SJSA1 (cell line): Measurements from ENCODE around the gene MBTPS2. TPM values are rescaled to one million over a fixed set of nuclear protein-coding genes. Genes with fewer than 3 reads are reported as not detected.
"Not testable (repeated sequence)": the region's sequence is repeated elsewhere in the genome, so short reads cannot be mapped to it uniquely, and the experiment has no call there.

Source experiments
- DNase-seq, 2 experiments: peaks; one replicate each; pipeline ENCODE4 v3.0.0-alpha.2; 2015 to 2020; ENCODE audit warnings: low spot score in 2 of 2, low read depth in 1 of 2
- H3K27ac ChIP-seq: fragments of 250-450 bp; sonication (Bioruptor Pico); 2 replicates; pipeline ENCODE4 v1.5.1; 2020; ENCODE audit warnings: mild to moderate bottlenecking, moderate library complexity
- H3K27me3 ChIP-seq: fragments of 250-450 bp; sonication (Bioruptor Pico); replicated peaks from 2 replicates; pipeline ENCODE4 v1.5.1; 2020; ENCODE audit warnings: mild to moderate bottlenecking, moderate library complexity
- H3K36me3 ChIP-seq: fragments of 250-450 bp; sonication (Bioruptor Pico); 2 replicates; pipeline ENCODE4 v1.5.1; 2020; ENCODE audit warnings: mild to moderate bottlenecking
- H3K4me1 ChIP-seq: fragments of 250-450 bp; sonication (Bioruptor Pico); replicated peaks from 2 replicates; pipeline ENCODE4 v1.6.1; 2021; ENCODE audit warnings: mild to moderate bottlenecking
- H3K4me3 ChIP-seq: fragments of 250-450 bp; sonication (Bioruptor Pico); 2 replicates; pipeline ENCODE4 v1.5.1; 2020; ENCODE audit warnings: mild to moderate bottlenecking
- H3K9me3 ChIP-seq: fragments of 250-450 bp; sonication (Bioruptor Pico); replicated peaks from 2 replicates; pipeline ENCODE4 v1.5.1; 2020; ENCODE audit warnings: mild to moderate bottlenecking
- total RNA-seq: library from RNA; depleted of rRNA; stranded (reverse); fragments of >200 nt; shearing (Covaris generic); gene quantifications from 2 replicates; pipeline ENCODE4 v1.2.3, GENCODE V29; 2014; rRNA removed

Gene MBTPS2
- total RNA-seq, result 7.9 and 10.1 TPM in 2 replicates

DNA sequence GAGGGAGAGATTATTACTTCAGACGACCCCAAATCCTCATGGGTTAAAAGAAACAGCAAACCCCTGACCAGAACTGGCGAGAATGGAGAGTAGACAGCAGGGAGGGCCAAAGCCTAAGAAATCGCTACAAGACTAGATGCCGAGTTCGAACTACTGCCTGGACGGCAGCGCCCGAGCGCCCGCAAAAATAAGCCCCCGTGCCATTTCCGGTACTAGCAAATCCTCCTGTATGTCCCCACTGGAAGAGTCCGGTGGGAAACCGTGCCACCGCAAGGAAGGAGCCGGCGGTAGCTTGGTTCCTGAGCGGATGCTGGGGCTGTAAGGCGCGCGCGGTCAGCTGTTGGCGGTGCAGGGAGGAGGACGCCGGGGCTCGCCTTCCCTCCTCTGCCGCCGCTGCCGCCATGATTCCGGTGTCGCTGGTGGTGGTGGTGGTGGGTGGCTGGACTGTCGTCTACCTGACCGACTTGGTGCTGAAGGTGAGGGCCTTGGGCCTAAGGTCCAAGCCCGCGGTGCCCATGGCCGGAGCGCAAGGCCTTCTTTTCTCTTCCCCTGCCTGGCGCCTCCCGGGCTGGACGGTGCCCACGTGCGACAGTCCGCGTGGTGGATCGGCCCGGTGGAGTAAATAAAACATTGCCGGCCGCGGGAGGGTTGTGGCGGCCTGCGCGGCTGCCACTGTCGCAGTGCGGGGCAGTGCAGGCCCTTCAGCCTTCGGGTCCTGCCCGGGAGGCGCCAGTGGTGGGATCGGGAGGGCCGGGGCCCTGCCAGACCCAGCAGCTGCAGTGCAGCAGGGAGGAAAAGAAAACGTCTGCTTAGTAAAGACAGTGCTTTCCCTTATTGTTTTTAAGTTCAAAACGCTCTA lies at the start of gene MBTPS2:
TSS of gene MBTPS2 (plus strand) at position 284 of the 859 bp plus-strand sequence. CDS start at position 402, 118 bp downstream.
- DNase-seq, result peak; percentile 75 to 83

DNA sequence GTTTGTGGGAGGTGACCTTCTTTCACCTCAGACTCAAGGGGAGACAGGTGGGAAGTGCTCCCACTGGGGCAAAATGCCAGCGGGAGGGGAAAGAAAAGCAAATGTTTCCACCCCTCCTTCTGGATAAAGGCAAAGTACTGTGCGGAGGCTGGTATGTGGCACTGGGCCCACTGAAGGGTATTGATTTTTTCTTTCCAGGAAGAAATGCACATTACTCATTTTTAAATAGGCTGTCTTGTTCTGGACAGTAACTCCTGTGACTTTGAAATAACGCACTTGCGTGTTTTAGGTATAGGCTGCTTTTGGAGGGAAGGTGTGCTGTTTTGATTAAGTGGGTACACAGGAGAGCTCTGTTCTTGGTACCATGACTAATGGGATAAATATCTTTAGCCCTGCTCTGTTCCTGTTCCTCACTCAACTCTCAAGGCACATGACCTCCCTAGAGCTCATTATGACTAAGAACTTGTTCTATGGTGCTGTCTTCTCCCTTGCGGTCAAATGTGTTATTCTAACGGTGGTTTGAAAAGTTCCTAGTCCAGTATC lies 40.7 kb upstream of the MBTPS2 start:
- no peaks in the 10 kb centered on the region for H3K36me3 ChIP-seq
- H3K27ac ChIP-seq, result no peak overlapping the region
- H3K9me3 ChIP-seq, result no peaks in the 10 kb centered on the region
- peak in 1 of 2 experiments; percentile 7 for DNase-seq
- H3K4me3 ChIP-seq, result no peak overlapping the region
- H3K27me3 ChIP-seq, result no peaks in the 10 kb centered on the region
- H3K4me1 ChIP-seq, result no peaks in the 10 kb centered on the region

More for the DNA sequence above, at the start of gene MBTPS2:
- no peaks in the 10 kb centered on the region for H3K27me3 ChIP-seq
- peak within 1 kb of the TSS; percentile 77 for H3K4me3 ChIP-seq
- H3K27ac ChIP-seq, result peak within 1 kb of the TSS; percentile 81
- no peaks in the 10 kb centered on the region for H3K36me3 ChIP-seq
- no peaks in the 10 kb centered on the region for H3K9me3 ChIP-seq
- H3K4me1 ChIP-seq, result no peaks in the 10 kb centered on the region

DNA sequence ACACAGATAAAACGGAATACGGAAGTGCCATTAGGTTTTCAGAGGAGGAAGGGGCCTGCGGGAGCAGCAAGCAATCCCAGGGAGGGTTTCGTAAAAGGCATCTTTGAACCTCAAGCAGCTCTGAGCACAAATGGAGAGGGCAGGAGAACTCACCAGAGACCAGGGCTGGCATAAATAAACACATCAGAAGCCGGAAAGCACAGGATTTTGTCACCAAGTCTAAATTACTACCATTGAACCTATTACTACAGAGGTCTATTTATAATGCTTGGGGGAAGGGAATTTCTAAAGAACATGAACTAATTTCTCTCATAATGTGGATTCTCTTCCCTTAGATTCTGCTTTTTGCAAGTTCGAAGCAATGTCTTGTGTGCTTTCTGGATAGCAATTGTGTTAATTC lies 39.6 kb upstream of the MBTPS2 start:
- Histone ChIP-seq H3K9me3 (no peaks in the 10 kb centered on the region), H3K27me3 (no peaks in the 10 kb centered on the region), H3K36me3 (no peaks in the 10 kb centered on the region), H3K4me3 (no peak overlapping the region), H3K27ac (no peak overlapping the region), H3K4me1 (no peaks in the 10 kb centered on the region)
- no peak for DNase-seq

DNA sequence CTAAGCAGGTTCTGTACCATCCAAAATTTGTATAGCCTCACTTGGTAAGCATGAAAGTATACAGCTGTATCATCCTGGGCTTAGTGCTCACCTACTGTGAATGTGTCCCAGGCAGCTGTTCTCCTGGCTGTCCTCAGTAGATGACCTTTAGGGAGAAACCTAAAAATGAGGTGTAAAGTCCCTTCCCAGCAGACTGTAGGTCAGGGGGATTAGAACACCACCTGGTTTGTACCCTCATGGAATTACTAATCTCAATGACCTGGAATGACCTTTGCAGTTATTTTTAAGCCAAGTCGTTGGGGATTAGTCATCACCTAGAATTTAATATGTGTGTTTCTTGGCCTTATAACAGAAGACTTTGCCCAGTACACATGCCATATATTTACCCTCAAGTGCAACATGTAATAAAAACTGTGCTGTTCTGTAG lies 39.1 kb upstream of the MBTPS2 start:
- DNase-seq, result no peak
- H3K4me3 ChIP-seq, result no peak overlapping the region
- no peaks in the 10 kb centered on the region for H3K36me3 ChIP-seq
- no peaks in the 10 kb centered on the region for H3K27me3 ChIP-seq
- no peaks in the 10 kb centered on the region for H3K9me3 ChIP-seq
- H3K4me1 ChIP-seq, result no peaks in the 10 kb centered on the region
- no peak overlapping the region for H3K27ac ChIP-seq

DNA sequence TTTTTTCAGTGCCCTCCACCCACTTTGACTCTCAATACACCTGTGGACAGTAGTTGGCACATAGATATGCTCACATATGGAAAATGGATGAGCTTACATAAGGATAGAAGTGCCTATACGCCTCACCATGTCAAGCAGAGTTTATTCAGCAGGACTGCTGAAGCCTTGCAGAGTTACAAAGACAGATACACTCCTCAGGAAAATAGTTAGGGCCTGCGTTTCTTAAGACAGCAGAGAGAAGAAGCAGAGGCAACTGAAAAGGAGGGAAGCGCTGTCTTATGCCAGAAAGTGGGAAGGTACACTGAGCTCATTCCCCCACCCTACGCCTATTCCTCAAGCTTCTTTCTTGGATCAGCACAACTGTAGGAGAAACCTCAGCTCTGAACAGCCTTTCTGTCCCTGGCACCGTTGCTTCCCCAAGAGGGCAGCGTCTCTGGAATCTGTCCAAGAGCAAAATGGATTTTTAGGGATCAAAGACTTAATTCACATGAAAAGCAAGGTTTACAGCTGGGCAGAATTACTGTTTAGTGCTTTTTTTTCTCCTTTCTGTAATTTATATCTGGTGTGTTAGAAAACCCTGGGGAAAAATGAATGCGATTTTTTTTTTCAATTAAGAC lies 37.3 kb upstream of the MBTPS2 start:
- Histone ChIP-seq H3K4me3 (no peak overlapping the region), H3K36me3 (no peaks in the 10 kb centered on the region), H3K27ac (no peak overlapping the region), H3K27me3 (no peaks in the 10 kb centered on the region), H3K4me1 (no peaks in the 10 kb centered on the region), H3K9me3 (no peaks in the 10 kb centered on the region)
- DNase-seq, result no peak

DNA sequence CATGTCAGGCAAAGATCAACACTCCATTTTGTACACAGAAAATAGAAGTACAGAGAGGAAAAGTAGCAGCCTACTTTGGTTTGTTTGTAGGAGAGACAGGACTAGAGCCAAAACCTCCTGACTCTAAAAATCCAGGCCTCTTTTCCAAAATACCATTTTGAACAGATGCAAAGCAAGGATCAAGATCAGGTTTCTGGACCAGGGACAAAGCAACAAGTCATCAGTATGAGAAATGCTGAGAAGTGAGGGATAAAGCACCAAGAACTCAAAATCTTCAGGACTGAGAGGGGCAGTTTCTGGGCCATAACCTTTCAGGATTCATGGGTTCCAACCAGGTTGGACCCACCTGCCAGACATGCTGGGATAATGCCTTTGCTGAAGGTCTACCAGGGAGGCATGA lies 36.6 kb upstream of the MBTPS2 start:
- Histone ChIP-seq H3K4me3 (no peak overlapping the region), H3K9me3 (no peaks in the 10 kb centered on the region), H3K27ac (no peak overlapping the region), H3K4me1 (no peaks in the 10 kb centered on the region), H3K36me3 (no peaks in the 10 kb centered on the region), H3K27me3 (no peaks in the 10 kb centered on the region)
- no peak for DNase-seq

DNA sequence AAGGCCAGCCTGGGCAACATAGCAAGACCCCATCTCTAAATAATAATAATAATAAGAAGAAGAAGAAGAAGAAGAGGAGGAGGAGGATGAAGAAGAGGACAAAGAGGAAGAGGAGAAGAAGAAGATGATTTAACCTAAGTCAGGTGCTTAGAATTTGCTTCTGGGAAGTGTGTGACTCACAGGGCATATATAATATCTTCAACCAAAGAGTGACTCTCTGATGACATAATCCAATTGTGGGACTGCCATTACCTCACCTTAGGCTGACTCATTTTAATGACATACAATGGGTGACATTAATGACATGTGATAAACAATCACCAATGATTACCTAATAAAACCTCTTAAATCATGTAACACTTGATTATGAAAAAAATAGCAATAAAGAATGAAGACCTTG lies 32.7 kb upstream of the MBTPS2 start:
- DNase-seq, result no peak
- no peak overlapping the region for H3K27ac ChIP-seq
- no peaks in the 10 kb centered on the region for H3K36me3 ChIP-seq
- H3K9me3 ChIP-seq, result no peaks in the 10 kb centered on the region
- H3K4me1 ChIP-seq, result no peaks in the 10 kb centered on the region
- no peaks in the 10 kb centered on the region for H3K27me3 ChIP-seq
- no peak overlapping the region for H3K4me3 ChIP-seq

DNA sequence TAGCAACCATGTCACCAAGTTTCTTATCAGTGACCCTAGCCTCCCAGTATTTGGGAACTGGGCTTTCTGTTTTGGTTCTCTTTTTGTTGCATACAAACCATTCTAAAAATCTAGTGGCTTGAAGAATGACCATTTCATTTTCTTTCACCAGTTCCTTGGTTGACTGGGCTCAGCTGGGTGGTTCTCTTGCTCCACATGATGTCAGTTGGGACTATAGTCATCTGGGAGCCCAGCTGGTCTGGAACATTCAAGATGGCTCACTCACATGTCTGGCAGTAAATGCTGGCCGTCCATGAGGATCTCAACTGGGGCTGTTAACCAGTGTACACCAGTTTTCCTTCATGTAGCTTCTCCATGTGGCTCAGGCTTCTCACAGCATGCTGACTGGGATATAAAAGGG lies 27.6 kb upstream of the MBTPS2 start:
- Histone ChIP-seq H3K9me3 (no peaks in the 10 kb centered on the region), H3K27ac (no peak overlapping the region), H3K4me3 (no peak overlapping the region), H3K27me3 (no peaks in the 10 kb centered on the region), H3K4me1 (no peaks in the 10 kb centered on the region), H3K36me3 (no peaks in the 10 kb centered on the region)
- DNase-seq, result no peak

DNA sequence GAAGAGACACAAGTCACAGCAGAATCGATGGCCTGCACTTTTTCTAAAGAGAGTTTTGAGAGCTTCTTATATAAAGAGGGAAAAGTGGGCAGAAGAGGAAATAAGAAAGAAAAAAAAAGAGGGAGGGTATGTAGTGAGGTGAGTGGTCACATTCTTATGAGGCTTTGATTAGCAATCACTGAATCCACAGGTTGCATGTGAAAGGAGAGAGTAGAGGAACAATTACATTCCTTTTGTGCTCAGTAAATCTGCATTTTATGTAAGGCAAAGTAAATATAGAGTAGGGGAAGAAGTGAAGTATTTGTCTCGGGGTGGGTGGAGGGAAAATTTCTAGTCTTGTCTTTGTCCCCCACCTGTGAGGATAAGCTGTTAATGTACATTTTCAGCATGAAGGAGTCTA lies 26.8 kb upstream of the MBTPS2 start:
- Histone ChIP-seq H3K9me3 (no peaks in the 10 kb centered on the region), H3K4me3 (no peak overlapping the region), H3K36me3 (no peaks in the 10 kb centered on the region), H3K4me1 (no peaks in the 10 kb centered on the region), H3K27ac (no peak overlapping the region), H3K27me3 (no peaks in the 10 kb centered on the region)
- no peak for DNase-seq

DNA sequence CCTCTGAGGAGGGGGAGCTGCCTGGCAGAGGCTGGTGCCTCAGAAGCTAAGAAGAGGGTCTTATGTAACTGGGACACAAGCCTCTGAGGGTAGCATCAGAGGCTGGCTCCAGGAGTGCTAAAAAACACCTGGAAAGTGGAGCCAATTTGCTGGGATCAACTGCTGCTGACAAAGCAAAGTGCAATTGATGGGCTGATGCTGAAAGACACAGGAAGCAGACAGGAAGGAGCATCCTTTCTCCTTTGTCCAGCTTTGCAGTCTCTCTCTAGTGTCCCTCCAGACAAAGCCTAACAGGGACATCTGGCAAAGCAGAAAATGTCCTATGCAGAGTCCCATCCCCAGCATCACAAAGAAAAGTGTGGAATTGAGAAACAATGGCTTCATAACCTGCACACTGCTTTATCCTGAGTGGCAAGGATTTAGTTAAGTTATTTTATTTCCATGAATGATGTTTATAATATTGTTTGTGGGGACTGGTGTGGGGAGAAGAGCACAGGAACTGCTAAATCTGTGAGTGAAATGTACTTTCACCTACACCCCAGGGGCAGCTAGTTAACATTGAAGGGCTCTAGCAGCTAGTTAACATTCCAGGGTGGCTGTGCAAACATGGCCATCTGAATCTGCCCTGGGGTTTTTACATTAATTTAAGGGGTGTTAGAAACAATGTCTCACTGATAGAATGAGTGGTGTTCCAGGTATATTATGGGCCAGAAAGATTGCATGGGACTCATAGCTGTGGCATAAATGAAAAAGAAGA lies 25.6 kb upstream of the MBTPS2 start:
- Histone ChIP-seq H3K4me3 (no peak overlapping the region), H3K27ac (no peak overlapping the region), H3K36me3 (no peaks in the 10 kb centered on the region), H3K4me1 (no peaks in the 10 kb centered on the region), H3K9me3 (no peaks in the 10 kb centered on the region), H3K27me3 (no peaks in the 10 kb centered on the region)
- DNase-seq, result no peak

DNA sequence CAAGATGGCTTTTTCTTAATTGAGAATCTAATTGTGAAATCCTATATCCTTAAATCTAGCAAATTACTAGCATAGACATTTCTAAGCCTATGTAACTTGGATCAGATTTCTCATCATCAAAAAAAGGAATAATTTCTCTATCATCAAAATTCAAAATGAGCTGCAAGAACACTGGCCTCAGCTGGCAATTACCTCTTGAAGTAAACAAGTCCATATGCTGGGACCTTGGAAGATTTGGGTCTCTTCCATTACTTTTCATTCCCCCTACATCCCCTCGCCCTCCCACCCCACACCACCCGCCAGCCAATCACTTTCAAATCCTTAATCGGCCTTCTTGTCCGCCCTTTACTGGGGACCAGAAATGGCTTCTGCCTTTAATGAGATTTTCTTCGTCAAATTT lies 23.3 kb upstream of the MBTPS2 start:
- no peak for DNase-seq
- Histone ChIP-seq H3K27me3 (no peaks in the 10 kb centered on the region), H3K4me3 (no peak overlapping the region), H3K9me3 (no peaks in the 10 kb centered on the region), H3K36me3 (no peaks in the 10 kb centered on the region), H3K27ac (no peak overlapping the region), H3K4me1 (no peaks in the 10 kb centered on the region)

DNA sequence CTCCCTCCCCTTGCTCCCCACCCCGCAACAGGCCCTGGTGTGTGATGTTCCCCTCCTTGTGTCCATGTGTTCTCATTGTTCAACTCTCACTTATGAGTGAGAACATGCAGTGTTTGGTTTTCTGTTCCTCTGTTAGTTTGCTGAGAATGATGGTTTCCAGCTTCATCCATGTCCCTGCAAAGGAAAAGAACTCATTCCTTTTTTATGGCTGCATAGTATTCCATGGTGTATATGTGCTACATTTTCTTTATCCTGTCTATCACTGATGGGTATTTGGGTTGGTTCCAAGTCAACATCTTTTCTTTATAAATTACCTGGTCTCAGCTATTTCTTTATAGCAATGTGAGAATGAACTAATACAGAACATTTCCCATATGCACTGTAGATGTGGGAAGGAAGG lies 19.2 kb upstream of the MBTPS2 start:
- not testable (repeated sequence) for DNase-seq, H3K36me3 ChIP-seq, H3K4me3 ChIP-seq, H3K27ac ChIP-seq, H3K9me3 ChIP-seq, H3K27me3 ChIP-seq, H3K4me1 ChIP-seq

DNA sequence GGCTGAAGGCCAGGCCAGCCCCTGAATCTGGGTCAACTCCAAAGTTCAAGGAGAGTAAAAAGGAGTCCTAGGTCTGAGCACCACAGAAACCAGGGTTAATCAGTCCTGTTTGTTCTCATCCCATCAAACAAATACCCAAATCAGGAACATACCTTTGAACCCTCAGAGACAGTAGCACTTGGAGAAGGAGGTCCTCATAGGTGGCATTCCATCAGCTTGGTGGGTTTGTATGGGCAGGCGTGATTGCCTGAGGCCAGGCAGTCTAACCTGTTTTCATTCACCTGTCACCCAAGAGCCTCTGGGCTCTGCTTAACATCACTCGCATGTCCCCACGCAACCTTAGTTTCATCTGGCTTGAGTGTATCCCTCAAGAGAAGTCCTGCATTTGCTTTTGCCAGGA lies 17.5 kb upstream of the MBTPS2 start:
- no peak for DNase-seq
- Histone ChIP-seq H3K27ac (no peak overlapping the region), H3K4me1 (no peaks in the 10 kb centered on the region), H3K36me3 (no peaks in the 10 kb centered on the region), H3K9me3 (no peaks in the 10 kb centered on the region), H3K27me3 (no peaks in the 10 kb centered on the region), H3K4me3 (no peak overlapping the region)

DNA sequence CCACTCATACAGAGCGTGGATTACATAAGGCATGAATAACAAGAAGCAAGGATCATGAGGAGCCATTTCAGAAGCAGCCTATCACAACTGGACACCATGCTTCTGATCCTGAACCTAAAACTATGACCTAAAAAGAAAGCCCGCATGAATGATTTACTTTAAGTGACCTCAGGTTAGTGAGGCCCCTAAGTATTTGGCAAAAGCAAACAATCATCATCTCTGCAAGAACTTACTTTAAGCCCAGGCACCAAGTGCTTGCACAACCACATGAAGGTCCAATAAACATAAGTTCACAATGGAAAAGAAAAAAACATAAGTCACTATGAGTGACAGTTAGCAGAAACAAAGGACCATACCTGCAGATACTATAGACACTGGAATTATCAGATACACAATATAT lies 7.9 kb upstream of the MBTPS2 start:
- no peak for DNase-seq
- Histone ChIP-seq H3K9me3 (no peaks in the 10 kb centered on the region), H3K4me1 (no peaks in the 10 kb centered on the region), H3K27me3 (no peaks in the 10 kb centered on the region), H3K36me3 (no peaks in the 10 kb centered on the region), H3K4me3 (no peak overlapping the region), H3K27ac (no peak overlapping the region)
